Measurements from ENCODE around the gene PGF.

The PGF gene

GRCh38 chr14:74978416-74978947 lies 23.1 kb upstream of the PGF start:
- DNase-seq (ENCODE audit: low spot score) = no peak

GRCh38 chr14:74977901-74978385 lies 22.5 kb upstream of the PGF start:
- DNase-seq (ENCODE audit: low spot score) = no peak

GRCh38 chr14:74977164-74977900 lies 21.9 kb upstream of the PGF start:
- no peak for DNase-seq (ENCODE audit: low spot score)

DNA sequence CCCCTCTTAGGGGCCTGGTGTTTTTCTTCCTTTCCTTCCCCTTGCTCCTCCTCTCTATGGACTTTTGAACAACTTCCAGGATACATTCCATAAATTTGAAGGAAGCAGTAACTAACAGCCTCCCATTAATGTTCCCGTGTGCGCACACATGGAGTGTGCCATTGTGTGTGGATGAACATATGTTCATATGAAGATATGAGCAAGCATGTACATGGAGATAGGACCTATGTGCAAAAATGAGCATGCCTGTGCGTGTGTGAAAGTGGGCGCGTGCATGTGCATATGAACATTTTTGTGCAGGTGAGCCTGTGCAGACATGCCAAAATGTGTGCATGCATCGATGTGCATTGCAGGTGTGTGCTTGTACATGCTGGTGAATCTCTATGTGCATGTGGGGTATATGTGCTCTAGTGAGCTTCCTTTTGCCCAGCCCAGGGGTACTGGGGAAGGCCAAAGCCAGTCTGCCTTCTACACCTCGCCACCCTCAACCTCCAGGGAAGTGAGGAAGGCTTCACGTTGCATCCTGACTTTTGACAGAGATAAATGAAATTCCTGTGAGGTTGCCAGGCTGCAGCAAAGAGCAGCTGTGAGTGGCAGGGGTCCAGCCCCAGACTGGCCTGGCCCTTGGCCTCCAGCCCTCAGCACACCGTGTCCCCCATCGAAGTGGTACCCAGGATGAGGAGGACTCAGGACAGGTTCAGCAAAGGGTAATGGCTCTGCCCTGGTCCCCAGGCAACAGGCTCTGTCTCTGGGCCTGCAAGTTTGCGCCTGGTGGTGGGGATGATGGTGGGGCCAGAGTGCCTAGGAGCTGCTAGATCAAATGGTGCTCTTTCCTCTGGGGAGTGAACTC lies 21.1 kb upstream of the PGF start:
- DNase-seq (ENCODE audit: low spot score) = no peak

- peak; percentile 93 for DNase-seq (ENCODE audit: low spot score)
These were observed 19.8 kb upstream of the PGF start for GRCh38 chr14:74975059-74975810.

DNA sequence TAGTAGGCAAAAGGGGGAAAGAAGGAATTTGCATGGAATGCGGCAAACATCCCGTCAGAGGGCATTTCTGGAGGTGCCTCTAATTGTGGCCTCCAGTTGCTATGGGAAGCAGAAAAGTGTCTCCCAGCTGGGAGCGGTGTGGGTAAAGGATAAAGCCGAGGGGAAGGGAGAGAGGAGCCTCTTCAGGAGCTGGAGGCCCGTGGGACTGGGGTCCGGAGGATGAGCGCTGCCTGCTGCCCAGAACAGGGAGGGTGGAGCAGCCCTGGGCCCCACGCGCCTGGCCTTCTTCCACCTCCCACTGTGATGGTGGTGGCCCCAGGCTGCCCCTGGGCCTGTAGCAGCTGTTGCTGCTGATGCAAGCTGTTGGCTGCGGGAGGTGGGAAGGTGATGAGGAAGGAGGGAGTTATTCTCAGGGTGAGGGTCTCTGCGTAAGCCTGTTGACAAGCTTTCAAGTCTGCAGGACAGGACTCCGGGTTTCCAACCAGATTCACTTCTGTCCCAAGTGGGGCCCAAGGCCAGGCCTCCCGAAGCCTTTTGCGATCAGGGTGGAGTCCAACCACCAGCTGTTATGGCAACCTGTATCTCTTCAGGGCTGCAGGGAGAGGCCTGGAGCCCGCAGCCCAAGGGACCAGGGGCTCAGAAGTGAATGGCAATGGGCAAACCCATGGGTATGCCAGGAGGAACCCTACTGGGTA lies 19.1 kb upstream of the PGF start:
- no peak for DNase-seq (ENCODE audit: low spot score)

GRCh38 chr14:74973905-74974363 lies 18.5 kb upstream of the PGF start:
- no peak for DNase-seq (ENCODE audit: low spot score)

- no peak for DNase-seq (ENCODE audit: low spot score)
These were observed 17.7 kb upstream of the PGF start for GRCh38 chr14:74973003-74973653.

GRCh38 chr14:74968811-74969210 lies 13.4 kb upstream of the PGF start:
- DNase-seq (ENCODE audit: low spot score) = no peak

GRCh38 chr14:74965486-74966153 lies 10.2 kb upstream of the PGF start:
- DNase-seq (ENCODE audit: low spot score) = peak; percentile 47

GRCh38 chr14:74964787-74965485 lies 9.5 kb upstream of the PGF start:
- DNase-seq (ENCODE audit: low spot score) = no peak

DNA sequence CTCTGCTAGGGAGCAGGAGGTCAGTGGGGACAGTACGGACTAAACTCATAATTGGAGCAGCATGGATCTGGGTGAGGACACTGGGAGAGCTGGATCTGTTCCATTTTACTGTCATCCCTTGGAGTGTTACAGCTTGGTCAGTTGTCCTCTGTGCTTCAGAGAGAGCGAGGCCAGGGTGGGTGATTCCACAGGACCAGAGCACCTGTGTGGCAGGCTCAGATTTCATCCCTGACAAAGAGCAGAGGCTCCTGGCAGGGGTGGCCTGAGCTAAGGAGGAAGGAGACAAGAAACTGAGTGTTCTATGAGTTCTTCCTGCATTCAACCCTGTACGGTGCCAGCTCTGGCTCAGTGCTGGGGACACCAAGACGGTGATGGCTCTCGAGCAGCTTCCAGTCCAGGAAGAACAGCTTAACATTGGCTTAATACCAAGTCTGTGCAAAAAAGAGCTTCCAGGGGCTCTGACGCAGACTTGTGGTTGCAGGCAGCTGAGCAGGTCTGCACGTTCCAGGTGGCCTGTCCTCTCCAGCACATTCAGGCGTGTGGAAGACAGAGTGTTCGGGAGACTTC lies 8.4 kb upstream of the PGF start:
- no peak for DNase-seq (ENCODE audit: low spot score)

GRCh38 chr14:74963178-74963704 lies 7.8 kb upstream of the PGF start:
- no peak for DNase-seq (ENCODE audit: low spot score)

GRCh38 chr14:74962493-74962892 lies 7.1 kb upstream of the PGF start:
- DNase-seq (ENCODE audit: low spot score) = no peak

DNA sequence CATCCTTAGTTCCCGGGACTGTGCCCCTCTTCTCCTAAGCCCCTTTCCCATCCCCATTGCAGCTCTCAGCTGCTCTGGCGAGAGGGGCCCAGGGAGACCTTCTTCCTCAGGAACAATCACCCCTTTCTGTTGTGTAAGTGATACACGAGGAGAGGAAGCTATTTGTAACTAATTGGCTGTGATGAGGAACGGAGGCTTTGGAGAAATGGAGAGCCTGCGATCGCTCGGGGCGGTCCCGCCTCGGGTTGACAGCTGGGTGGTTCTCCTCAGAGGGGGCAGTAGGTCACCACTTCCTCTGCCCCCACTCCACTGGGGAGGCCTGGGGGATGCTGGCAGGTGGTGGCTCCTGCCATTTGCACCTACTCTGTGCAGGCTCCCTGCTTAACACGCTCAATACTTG lies 6.6 kb upstream of the PGF start:
- DNase-seq (ENCODE audit: low spot score) = no peak

DNA sequence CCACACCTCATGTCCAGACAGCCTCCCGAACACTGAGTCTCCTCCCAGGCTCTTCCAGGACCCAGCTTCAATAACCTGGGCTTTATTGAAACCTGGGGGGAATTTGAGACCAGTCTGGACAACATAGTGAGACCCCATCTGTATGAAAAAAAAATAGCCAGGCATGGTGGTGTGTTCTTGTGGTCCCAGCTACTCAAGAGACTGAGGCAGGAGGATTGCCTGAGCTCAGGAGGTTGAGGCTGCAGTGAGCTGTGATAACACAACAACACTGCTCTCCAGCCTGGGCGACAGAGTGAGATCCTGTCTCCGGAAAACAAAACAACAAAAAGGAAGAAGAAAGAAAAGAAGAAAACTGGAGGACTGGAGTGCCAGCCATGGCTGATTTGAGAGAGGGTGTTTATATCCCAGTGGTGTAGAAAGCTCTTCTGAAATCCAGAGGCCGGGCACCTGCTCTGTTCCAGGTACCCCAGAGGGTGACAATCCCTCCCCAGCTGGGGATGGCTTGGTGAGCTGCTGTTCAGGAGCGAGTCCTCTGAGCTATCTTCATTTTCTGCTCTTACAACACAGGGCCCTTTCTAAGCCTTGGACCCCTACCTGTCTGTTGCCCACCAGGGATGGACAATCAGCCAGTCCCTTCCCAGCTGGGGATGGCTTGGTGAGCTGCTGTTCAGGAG lies 6.0 kb upstream of the PGF start:
- DNase-seq (ENCODE audit: low spot score) = no peak

DNA sequence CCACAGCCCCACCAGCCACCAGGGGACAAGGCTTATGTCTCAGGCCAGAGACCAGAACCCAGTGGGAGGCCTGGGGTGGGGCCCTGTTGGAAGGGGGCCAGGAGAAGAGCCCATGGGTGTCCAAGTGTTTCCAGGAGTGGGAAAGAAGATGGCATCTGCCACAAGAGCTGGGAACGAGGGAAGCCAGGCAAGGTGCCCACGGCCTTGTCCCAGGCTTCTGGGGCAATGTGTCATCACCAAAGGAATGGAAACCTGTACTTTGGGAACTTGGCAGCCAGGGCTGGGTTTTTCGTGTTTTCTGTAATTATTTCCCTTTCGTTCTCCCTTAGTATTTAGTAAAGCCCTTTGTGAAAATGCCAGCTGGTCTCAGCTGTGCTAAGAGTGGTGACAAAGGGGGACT lies 5.3 kb upstream of the PGF start:
- no peak for DNase-seq (ENCODE audit: low spot score)

GRCh38 chr14:74959596-74960180 lies 4.3 kb upstream of the PGF start:
- DNase-seq (ENCODE audit: low spot score) = no peak
